Transverse colon (tissue), 4 donors: ENCODE results near the gene CLEC18C. TPM values are rescaled to one million over a fixed set of nuclear protein-coding genes. Genes with fewer than 3 reads are reported as not detected.

Source experiments
- DNase-seq: peaks from one replicate; pipeline ENCODE4 v3.0.0-alpha.2; 2019
- H3K27ac ChIP-seq, 4 donors: fragments of 200-600 bp; sonication (generic); 2 replicates each; pipeline ENCODE4 v1.5.1; 2016 to 2018; ENCODE audit warnings: inconsistent platforms in 4 of 4
- H3K27me3 ChIP-seq: fragments of 200-600 bp; sonication (generic); 2 replicates; pipeline ENCODE4 v1.5.1; 2017; ENCODE audit warnings: inconsistent platforms
- H3K36me3 ChIP-seq, 4 donors: fragments of 200-600 bp; sonication (generic); 2 replicates each; pipeline ENCODE4 v1.5.1; 2017 to 2019; ENCODE audit warnings: inconsistent platforms in 4 of 4
- H3K4me1 ChIP-seq, 4 donors: fragments of 200-600 bp; sonication (generic); 2 replicates each; pipeline ENCODE4 v1.5.1; 2017 to 2020; ENCODE audit warnings: inconsistent platforms in 4 of 4
- H3K4me3 ChIP-seq, 4 donors: fragments of 200-600 bp; sonication (generic); 1 replicate in 1 of 4; 2 replicates in 3 of 4; pipeline versions ENCODE4 v1.5.1 to v1.6.1; 2017 to 2019; ENCODE audit warnings: inconsistent platforms in 4 of 4
- H3K9me3 ChIP-seq, 2 donors: fragments of 200-600 bp; sonication (generic); 2 replicates each; pipeline ENCODE4 v1.5.1; 2017 to 2019; ENCODE audit warnings: inconsistent platforms in 2 of 2
- CTCF ChIP-seq, 5 experiments: fragments of 200-600 bp in 3 of 5; fragments of 450-650 bp in 2 of 5; sonication (generic) in 3 of 5; IDR thresholded peaks; 1 replicate in 2 of 5; 2 replicates in 3 of 5; pipeline ENCODE4 v1.5.1; 2016 to 2017; ENCODE audit warnings: antibody characterized with exemption in 5 of 5, inconsistent platforms in 3 of 5, mild to moderate bottlenecking in 2 of 5, moderate library complexity in 1 of 5
- EP300 ChIP-seq: sonication (generic); formaldehyde crosslinking; IDR thresholded peaks from one replicate; pipeline ENCODE4 v1.6.1; 2017; ENCODE audit warnings: antibody characterized with exemption, low read depth
- POLR2A ChIP-seq: fragments of 450-650 bp; IDR thresholded peaks from one replicate; pipeline ENCODE4 v1.6.1; 2016; ENCODE audit warnings: antibody characterized with exemption, mild to moderate bottlenecking, moderate library complexity
- POLR2AphosphoS5 ChIP-seq, 3 donors: sonication (generic); formaldehyde crosslinking; IDR thresholded peaks; one replicate each; pipeline ENCODE4 v1.6.1; 2016; ENCODE audit warnings: antibody characterized with exemption in 3 of 3
- WGBS, 2 donors: methylation state at CpG; one replicate each; pipeline ENCODE4 v1.1.5; 2018; ENCODE audit warnings: low coverage in 1 of 2; 5-methylcytosine and 5-hydroxymethylcytosine counted together
- in situ Hi-C, 4 donors: fragments of 200-750 bp; cut with MboI; loops; one replicate each; pipeline versions ENCODE4 v1.15.0 to v1.15.1; 2017; ENCODE audit warnings: low sequenced_read_pairs in 3 of 4, low pct_ligation_motif_present in 1 of 4, low pct_unique_long_range_greater_than_20kb in 1 of 4
- intact Hi-C: fragments of 100-400 bp; cut with DNase I; formaldehyde crosslinking; loops from one replicate; pipeline ENCODE4 v1.15.1; 2023; ENCODE audit warnings: low total_unique reads
- total RNA-seq, 4 donors: library from RNA; depleted of rRNA; stranded (reverse); fragments of >200 nt; gene quantifications; one replicate each; pipeline ENCODE4 v1.1.0, GENCODE V29; 2016

The CLEC18C gene
- total RNA-seq, 4 donors from 2014 or later, result 0.55 to 4.1 (median 0.79) TPM; not detected in 1

DNA sequence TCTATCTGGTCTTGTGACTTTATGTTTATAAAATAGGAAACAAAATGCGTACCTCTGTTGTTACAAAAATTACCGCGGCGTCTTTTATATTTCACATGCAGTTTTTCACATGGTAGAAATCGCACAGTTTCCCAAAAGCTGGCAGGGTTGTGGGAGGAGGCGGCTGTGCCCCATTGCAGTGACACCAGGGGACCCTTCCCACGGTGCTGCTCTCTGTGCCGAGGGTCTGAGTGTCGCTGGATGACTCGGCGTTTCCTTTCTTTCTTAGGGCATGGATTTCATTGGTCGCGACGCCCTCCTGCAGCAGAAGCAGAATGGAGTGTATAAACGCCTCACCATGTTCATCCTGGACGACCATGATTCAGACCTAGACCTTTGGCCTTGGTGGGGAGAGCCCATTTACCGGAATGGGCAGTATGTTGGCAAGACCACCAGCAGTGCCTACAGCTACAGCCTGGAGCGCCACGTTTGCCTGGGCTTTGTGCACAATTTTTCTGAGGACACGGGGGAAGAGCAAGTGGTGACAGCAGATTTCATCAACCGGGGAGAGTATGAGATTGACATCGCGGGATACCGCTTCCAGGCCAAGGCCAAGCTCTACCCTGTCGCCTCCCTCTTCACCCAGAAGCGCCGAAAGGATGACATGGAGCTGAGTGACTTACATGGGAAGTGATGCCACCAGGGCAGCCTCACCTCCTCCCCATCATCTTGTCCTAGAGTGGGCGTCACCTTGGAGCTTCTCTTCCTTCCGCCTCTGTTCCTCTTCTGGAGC is 17.2 kb upstream of the CLEC18C start:
- Histone ChIP-seq H3K27me3 (no peaks in the 10 kb centered on the region), H3K9me3 (no peaks in the 10 kb centered on the region), H3K4me3 (no peak overlapping the region), H3K36me3 (peaks cover 0 to 94% (median 44%) of the 10 kb centered on the region in 4 donors), H3K4me1 (peaks cover 3 to 19% (median 12%) of the 10 kb centered on the region in 4 donors), H3K27ac (no peak overlapping the region)
- TF ChIP-seq CTCF (IDR thresholded peaks at IDR 0.05), result no peak
- no peak for TF ChIP-seq POLR2AphosphoS5 (IDR thresholded peaks at IDR 0.05)
- no peak for TF ChIP-seq POLR2A
- TF ChIP-seq EP300, result no peak
- in situ Hi-C loops, result loop anchor here in 1 of 4 donors (25.0 kb wide), 1 partner anchor 106 kb away; the partner anchor contains the start of gene EXOSC6
- intact Hi-C loops, result no loop called here
- no peak for DNase-seq
- 94 to 95% methylated on average over 25 to 29 of the region's 29 CpGs for WGBS, 2 donors

DNA sequence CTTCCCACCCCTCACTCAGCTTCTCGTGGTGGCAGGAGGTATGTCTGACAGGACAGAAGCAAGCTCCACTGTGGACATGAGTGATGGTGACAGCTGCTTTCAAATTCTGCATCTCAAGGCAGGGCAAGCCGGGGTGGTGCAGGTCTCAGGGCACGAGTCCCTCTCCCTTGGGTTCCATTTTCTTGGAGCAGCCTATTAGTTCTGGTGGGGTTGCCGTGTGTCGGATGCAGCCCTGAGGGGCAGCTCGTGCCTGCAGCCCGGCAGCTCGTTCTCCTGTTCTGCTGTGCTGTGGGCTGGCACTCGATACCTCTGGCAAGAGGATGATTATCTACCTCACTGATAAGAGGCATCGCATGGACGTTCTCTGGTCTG is 16.5 kb upstream of the CLEC18C start:
- TF ChIP-seq CTCF (IDR thresholded peaks at IDR 0.05) (no peak), POLR2AphosphoS5 (IDR thresholded peaks at IDR 0.05) (no peak), POLR2A (no peak), EP300 (no peak)
- Histone ChIP-seq H3K4me3 (no peak overlapping the region), H3K27ac (no peak overlapping the region), H3K4me1 (peaks cover 3 to 18% (median 13%) of the 10 kb centered on the region in 4 donors), H3K9me3 (no peaks in the 10 kb centered on the region), H3K36me3 (peaks cover 0 to 88% (median 40%) of the 10 kb centered on the region in 4 donors), H3K27me3 (no peaks in the 10 kb centered on the region)
- in situ Hi-C loops (loop anchor here in 1 of 4 donors (25.0 kb wide), 1 partner anchor 105 kb away; the partner anchor contains the start of gene EXOSC6), intact Hi-C loops (no loop called here)
- no peak for DNase-seq
- 85% methylated on average over 4 to 11 of the region's 11 CpGs for WGBS, 2 donors

DNA sequence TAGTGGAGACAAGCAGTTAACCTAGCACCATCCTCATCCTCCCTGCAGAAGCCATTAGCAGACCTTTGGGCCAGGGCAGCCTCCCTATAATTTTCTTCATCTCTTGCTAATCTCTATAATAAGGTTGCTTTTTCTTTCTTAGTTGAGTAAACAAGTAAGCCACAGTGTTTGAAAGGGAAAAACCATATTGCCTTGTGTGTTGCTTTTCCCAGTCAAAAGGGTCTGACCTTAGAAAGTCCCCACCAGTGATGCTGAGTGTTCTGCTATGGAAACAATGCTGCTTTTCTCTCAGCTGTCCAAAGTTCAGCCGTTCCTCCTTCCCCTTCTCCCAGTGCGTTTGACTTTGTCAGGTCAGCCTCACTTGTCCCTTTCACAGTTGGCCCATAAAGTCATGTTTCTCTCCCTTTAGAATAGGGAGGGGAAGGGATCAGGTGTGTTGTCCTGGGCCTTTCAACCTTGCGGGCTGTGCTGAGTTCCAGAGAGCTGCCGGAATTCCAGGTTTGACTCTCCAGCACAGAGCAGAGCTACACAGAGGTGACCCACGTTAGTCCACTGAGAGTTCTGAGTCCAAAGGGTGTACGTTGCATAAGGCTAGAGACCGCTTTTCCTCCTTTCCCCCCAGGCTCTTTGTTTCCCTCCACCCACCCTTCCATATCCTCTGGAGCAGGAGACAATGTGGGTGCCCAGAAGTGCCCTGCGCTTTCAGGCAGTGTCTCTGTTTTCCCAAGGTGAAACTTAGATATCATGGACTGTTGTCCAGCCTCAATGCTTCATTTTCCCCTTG is 15.9 kb upstream of the CLEC18C start:
- DNase-seq, result no peak
- Histone ChIP-seq H3K27me3 (no peaks in the 10 kb centered on the region), H3K4me3 (no peak overlapping the region), H3K4me1 (peaks cover 0 to 20% (median 13%) of the 10 kb centered on the region in 4 donors), H3K36me3 (peaks cover 0 to 82% (median 39%) of the 10 kb centered on the region in 4 donors), H3K27ac (no peak overlapping the region), H3K9me3 (no peaks in the 10 kb centered on the region)
- in situ Hi-C loops, result loop anchor here in 1 of 4 donors (25.0 kb wide), 1 partner anchor 105 kb away; the partner anchor contains the start of gene EXOSC6
- 80 to 83% methylated on average over 8 of the region's 8 CpGs for WGBS, 2 donors
- no peak for TF ChIP-seq POLR2AphosphoS5 (IDR thresholded peaks at IDR 0.05)
- TF ChIP-seq EP300, result no peak
- TF ChIP-seq CTCF (IDR thresholded peaks at IDR 0.05), result no peak
- TF ChIP-seq POLR2A, result no peak
- intact Hi-C loops, result no loop called here
